Muscle layer of colon (tissue), 2 donors: ENCODE data around the gene ADD2.
A peak's percentile ranks its signal among the peaks of the same experiment; 100 is the strongest.
"Not testable (repeated sequence)": the region's sequence is repeated elsewhere in the genome, so short reads cannot be mapped to it uniquely, and the experiment has no call there.

Experiments
- H3K27ac ChIP-seq: one replicate; pipeline ENCODE4 v1.7.0; 2013; ENCODE audit warnings: low read depth, mild to moderate bottlenecking, low read length, moderate library complexity
- H3K27me3 ChIP-seq, 2 donors: one replicate each; pipeline ENCODE4 v1.7.0; 2013; ENCODE audit warnings: low read length in 2 of 2, mild to moderate bottlenecking in 2 of 2; ENCODE audit not compliant: insufficient read depth in 2 of 2, control insufficient read depth in 1 of 2
- H3K36me3 ChIP-seq: one replicate; pipeline ENCODE4 v1.7.0; 2013; ENCODE audit warnings: mild to moderate bottlenecking, low read length; ENCODE audit not compliant: insufficient read depth
- H3K4me1 ChIP-seq: one replicate; pipeline ENCODE4 v1.7.0; 2013; ENCODE audit warnings: mild to moderate bottlenecking, low read length; ENCODE audit not compliant: insufficient read depth
- H3K4me3 ChIP-seq, 2 donors: one replicate each; pipeline ENCODE4 v1.7.0; 2013; ENCODE audit warnings: low read length in 2 of 2, low read depth in 1 of 2, mild to moderate bottlenecking in 1 of 2, moderate library complexity in 1 of 2
- H3K9ac ChIP-seq: one replicate; pipeline ENCODE4 v1.7.0; 2013; ENCODE audit warnings: low read length
- H3K9me3 ChIP-seq: one replicate; pipeline ENCODE4 v1.7.0; 2013; ENCODE audit warnings: mild to moderate bottlenecking, low read length
- donor health status: abdominal sarcoma.
- donor health status: Adenocarcinoma of cecum.

ADD2 gene

GRCh38 chr2:70797996-70798395, 30.0 kb upstream of the ADD2 start:
- not testable (repeated sequence) for H3K9ac ChIP-seq, H3K4me1 ChIP-seq, H3K9me3 ChIP-seq, H3K4me3 ChIP-seq, H3K36me3 ChIP-seq, H3K27me3 ChIP-seq, H3K27ac ChIP-seq

- Histone ChIP-seq H3K9me3 (peaks cover 7% of the 10 kb centered on the region), H3K27ac (no peak overlapping the region), H3K36me3 (no peaks in the 10 kb centered on the region), H3K27me3 (no peaks in the 10 kb centered on the region), H3K4me1 (no peaks in the 10 kb centered on the region), H3K9ac (no peak overlapping the region), H3K4me3 (no peak overlapping the region)
Measured at GRCh38 chr2:70797506-70797905, 29.5 kb upstream of the ADD2 start.

GRCh38 chr2:70796262-70796661, 28.3 kb upstream of the ADD2 start:
- H3K9ac ChIP-seq = no peak overlapping the region
- H3K27me3 ChIP-seq = peaks cover 0 to 7% of the 10 kb centered on the region in 2 donors
- no peaks in the 10 kb centered on the region for H3K36me3 ChIP-seq
- no peak overlapping the region for H3K27ac ChIP-seq
- no peak overlapping the region for H3K4me3 ChIP-seq
- no peaks in the 10 kb centered on the region for H3K4me1 ChIP-seq
- peaks cover 7% of the 10 kb centered on the region for H3K9me3 ChIP-seq

- Histone ChIP-seq H3K4me1 (no peaks in the 10 kb centered on the region), H3K27ac (no peak overlapping the region), H3K9me3 (peaks cover 4% of the 10 kb centered on the region), H3K36me3 (no peaks in the 10 kb centered on the region), H3K27me3 (peaks cover 0 to 13% of the 10 kb centered on the region in 2 donors), H3K4me3 (no peak overlapping the region), H3K9ac (no peak overlapping the region)
Measured at GRCh38 chr2:70795164-70795995, 27.4 kb upstream of the ADD2 start.

GRCh38 chr2:70793450-70793849, 25.4 kb upstream of the ADD2 start:
- no peak overlapping the region for H3K9ac ChIP-seq
- peaks cover 4% of the 10 kb centered on the region for H3K4me1 ChIP-seq
- H3K27ac ChIP-seq = no peak overlapping the region
- H3K4me3 ChIP-seq = no peak overlapping the region
- H3K27me3 ChIP-seq = peaks cover 5 to 24% of the 10 kb centered on the region in 2 donors
- H3K9me3 ChIP-seq = no peaks in the 10 kb centered on the region
- no peaks in the 10 kb centered on the region for H3K36me3 ChIP-seq

GRCh38 chr2:70790136-70790828, 22.3 kb upstream of the ADD2 start, which contains the start of gene FIGLA:
Gene FIGLA, minus strand, starts transcription at chr2:70790643. Its CDS starts 5 bp downstream, at chr2:70790638.
- Histone ChIP-seq H3K9me3 (no peaks in the 10 kb centered on the region), H3K4me3 (peak within 1 kb of the TSS; percentile 23 to 49), H3K27ac (no peak within 1 kb of the TSS), H3K4me1 (peaks cover 4% of the 10 kb centered on the region), H3K36me3 (no peaks in the 10 kb centered on the region), H3K9ac (no peak within 1 kb of the TSS), H3K27me3 (peaks cover 5 to 24% of the 10 kb centered on the region in 2 donors)

- H3K9me3 ChIP-seq = no peaks in the 10 kb centered on the region
- peaks cover 4% of the 10 kb centered on the region for H3K4me1 ChIP-seq
- H3K9ac ChIP-seq = no peak overlapping the region
- H3K36me3 ChIP-seq = no peaks in the 10 kb centered on the region
- H3K4me3 ChIP-seq = peak overlapping the region; percentile 23 to 49
- H3K27ac ChIP-seq = no peak overlapping the region
- peaks cover 5 to 24% of the 10 kb centered on the region in 2 donors for H3K27me3 ChIP-seq
Measured at GRCh38 chr2:70789304-70790135, 21.5 kb upstream of the ADD2 start.

- no peak overlapping the region for H3K4me3 ChIP-seq
- H3K9ac ChIP-seq = no peak overlapping the region
- no peaks in the 10 kb centered on the region for H3K36me3 ChIP-seq
- peaks cover 5 to 11% of the 10 kb centered on the region in 2 donors for H3K27me3 ChIP-seq
- no peaks in the 10 kb centered on the region for H3K9me3 ChIP-seq
- H3K4me1 ChIP-seq = peaks cover 4% of the 10 kb centered on the region
- no peak overlapping the region for H3K27ac ChIP-seq
Measured at GRCh38 chr2:70785137-70785911, 17.3 kb upstream of the ADD2 start.

- Histone ChIP-seq H3K36me3 (no peaks in the 10 kb centered on the region), H3K4me3 (no peak overlapping the region), H3K9me3 (no peaks in the 10 kb centered on the region), H3K27me3 (peaks cover 1% of the 10 kb centered on the region in 2 donors), H3K27ac (no peak overlapping the region), H3K4me1 (no peaks in the 10 kb centered on the region), H3K9ac (no peak overlapping the region)
Measured at GRCh38 chr2:70784320-70784719, 16.3 kb upstream of the ADD2 start.

- Histone ChIP-seq H3K4me1 (no peaks in the 10 kb centered on the region), H3K27me3 (no peaks in the 10 kb centered on the region), H3K9ac (no peak overlapping the region), H3K36me3 (no peaks in the 10 kb centered on the region), H3K9me3 (no peaks in the 10 kb centered on the region), H3K4me3 (no peak overlapping the region), H3K27ac (no peak overlapping the region)
Measured at GRCh38 chr2:70779911-70780545, 12.0 kb upstream of the ADD2 start.
